Measurements from ENCODE around the gene ATG12. TPM values are rescaled to one million over a fixed set of nuclear protein-coding genes. Genes with fewer than 3 reads are reported as not detected.
A peak's percentile ranks its signal among the peaks of the same experiment; 100 is the strongest.

Gene ATG12
- 29.1 and 39.0 TPM in 2 replicates for polyA plus RNA-seq (2012; rRNA removed)
- polyA plus RNA-seq (2012; cell fraction: cytosol; rRNA removed): 47.3 and 68.6 TPM in 2 replicates
- polyA plus RNA-seq (2012; cell fraction: nucleus; rRNA removed): 16.3 and 35.2 TPM in 2 replicates

DNA sequence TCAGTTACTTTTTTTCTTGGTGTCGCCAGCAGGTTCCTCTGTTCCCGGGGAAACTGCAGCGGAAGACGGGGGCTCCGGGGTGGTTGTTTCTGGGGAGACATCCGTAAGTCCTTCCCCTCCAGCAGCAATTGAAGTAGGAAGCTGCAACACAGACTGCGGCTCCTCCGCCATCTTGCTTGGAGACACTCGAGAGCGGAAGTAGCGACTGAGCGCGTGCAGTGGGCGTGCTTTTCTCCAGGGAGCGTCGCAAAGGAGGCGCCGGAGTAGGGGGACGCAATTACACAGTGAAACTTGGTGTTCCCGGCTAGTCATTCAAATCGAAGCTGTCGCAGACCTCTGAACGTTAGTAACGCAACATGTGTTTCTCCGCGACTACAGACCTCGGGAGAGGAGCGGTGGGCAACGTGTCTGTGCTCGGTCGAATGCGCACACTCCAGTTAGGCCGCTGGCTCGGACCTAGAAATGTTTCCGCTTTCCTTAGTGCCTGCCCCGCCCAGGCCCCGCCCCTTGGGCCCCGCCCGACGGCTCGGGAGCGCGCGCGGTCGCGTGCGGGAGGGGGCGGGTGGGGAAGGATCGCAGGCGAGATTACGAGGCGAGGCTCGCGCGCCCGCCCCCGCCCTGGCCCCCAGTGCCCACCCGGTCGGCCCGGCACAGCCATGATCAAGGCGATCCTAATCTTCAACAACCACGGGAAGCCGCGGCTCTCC is at the start of gene ATG12, which contains the start of gene AP3S1:
TSS of gene ATG12 (minus strand) at position 184 of the 707 bp plus-strand sequence. CDS start at position 171, 13 bp downstream.
TSS of gene AP3S1 (plus strand) at position 554 of the 707 bp plus-strand sequence. CDS start at position 657, 103 bp downstream.
- ChIA-PET POLR2A (no interaction called here), CTCF (interaction anchor here (1.4 to 3.5 kb wide), 6 partner anchors 9 to 226 kb away, joined by 3 to 31 read pairs (median 6); no protein-coding TSS in a partner anchor)
- Histone ChIP-seq H3K79me2 (ENCODE audit: insufficient read depth) (peaks cover 91% of the 10 kb centered on the region), H2AFZ (ENCODE audit: low read depth) (peak within 1 kb of the TSS; percentile 95), H3K9ac (peak within 1 kb of the TSS; percentile 90), H3K36me3 (replicated peaks in 1 of 2; ENCODE audit: control insufficient read depth in 1 of 2, insufficient read depth in 2 of 2, low read length in 1 of 2) (peaks cover 15 to 18% of the 10 kb centered on the region in 2 experiments), H3K27ac (ENCODE audit: low read depth in 2 of 2, low read length in 1 of 2) (peak within 1 kb of the TSS; percentile 95 to 96), H3K9me2 (no peaks in the 10 kb centered on the region), H4K20me1 (ENCODE audit: insufficient read depth) (peaks cover 51% of the 10 kb centered on the region), H3K4me3 (ENCODE audit: low read depth in 2 of 2, low read length in 1 of 2) (peak within 1 kb of the TSS; percentile 87 to 89), H3K9me3 (no peaks in the 10 kb centered on the region), H3F3A (replicated peaks; ENCODE audit: insufficient read depth) (peaks cover 9% of the 10 kb centered on the region), H3K27me3 (ENCODE audit: insufficient read depth) (no peaks in the 10 kb centered on the region), H3K4me1 (ENCODE audit: control insufficient read depth in 1 of 2, insufficient read depth in 2 of 2, low read depth in 1 of 2, low read length in 1 of 2) (peaks cover 9 to 21% of the 10 kb centered on the region in 2 experiments; a peak in 3 of 4 replicates), H3K4me2 (peak within 1 kb of the TSS; percentile 88)
- WGBS (ENCODE audit: low lambda C conversion rate): 8% methylated on average over 41 of the region's 65 CpGs
- peak; percentile 93 for DNase-seq
- TF ChIP-seq GATA2 (CRISPR knock-in tag; IDR thresholded peaks at IDR 0.05): no peak
- no peak for TF ChIP-seq TEAD4 (IDR thresholded peaks at IDR 0.05; ENCODE audit: borderline replicate concordance, insufficient read depth)
- TF ChIP-seq, protein P1, sequence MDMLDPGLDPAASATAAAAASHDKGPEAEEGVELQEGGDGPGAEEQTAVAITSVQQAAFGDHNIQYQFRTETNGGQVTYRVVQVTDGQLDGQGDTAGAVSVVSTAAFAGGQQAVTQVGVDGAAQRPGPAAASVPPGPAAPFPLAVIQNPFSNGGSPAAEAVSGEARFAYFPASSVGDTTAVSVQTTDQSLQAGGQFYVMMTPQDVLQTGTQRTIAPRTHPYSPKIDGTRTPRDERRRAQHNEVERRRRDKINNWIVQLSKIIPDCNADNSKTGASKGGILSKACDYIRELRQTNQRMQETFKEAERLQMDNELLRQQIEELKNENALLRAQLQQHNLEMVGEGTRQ (IDR thresholded peaks at IDR 0.05; ENCODE audit: borderline replicate concordance, low read depth, low read length): no peak
- TF ChIP-seq, protein P2, sequence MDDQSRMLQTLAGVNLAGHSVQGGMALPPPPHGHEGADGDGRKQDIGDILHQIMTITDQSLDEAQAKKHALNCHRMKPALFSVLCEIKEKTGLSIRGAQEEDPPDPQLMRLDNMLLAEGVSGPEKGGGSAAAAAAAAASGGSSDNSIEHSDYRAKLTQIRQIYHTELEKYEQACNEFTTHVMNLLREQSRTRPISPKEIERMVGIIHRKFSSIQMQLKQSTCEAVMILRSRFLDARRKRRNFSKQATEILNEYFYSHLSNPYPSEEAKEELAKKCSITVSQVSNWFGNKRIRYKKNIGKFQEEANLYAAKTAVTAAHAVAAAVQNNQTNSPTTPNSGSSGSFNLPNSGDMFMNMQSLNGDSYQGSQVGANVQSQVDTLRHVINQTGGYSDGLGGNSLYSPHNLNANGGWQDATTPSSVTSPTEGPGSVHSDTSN (IDR thresholded peaks at IDR 0.05): no peak
- TF ChIP-seq JUND (IDR thresholded peaks at IDR 0.05): no peak
- no peak for TF ChIP-seq NFIC (IDR thresholded peaks at IDR 0.05; ENCODE audit: borderline replicate concordance)
- TF ChIP-seq, protein P3, sequence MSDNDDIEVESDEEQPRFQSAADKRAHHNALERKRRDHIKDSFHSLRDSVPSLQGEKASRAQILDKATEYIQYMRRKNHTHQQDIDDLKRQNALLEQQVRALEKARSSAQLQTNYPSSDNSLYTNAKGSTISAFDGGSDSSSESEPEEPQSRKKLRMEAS (IDR thresholded peaks at IDR 0.05; ENCODE audit: low read depth): peak; percentile 94
- peak; percentile 97 for TF ChIP-seq POLR2AphosphoS5 (IDR thresholded peaks at IDR 0.05; ENCODE audit: low read depth, low read length)
- TF ChIP-seq EP300 (IDR thresholded peaks at IDR 0.05; ENCODE audit: borderline replicate concordance in 1 of 2, low read depth in 1 of 2, low read length in 1 of 2): no peak
- TF ChIP-seq, protein P4, sequence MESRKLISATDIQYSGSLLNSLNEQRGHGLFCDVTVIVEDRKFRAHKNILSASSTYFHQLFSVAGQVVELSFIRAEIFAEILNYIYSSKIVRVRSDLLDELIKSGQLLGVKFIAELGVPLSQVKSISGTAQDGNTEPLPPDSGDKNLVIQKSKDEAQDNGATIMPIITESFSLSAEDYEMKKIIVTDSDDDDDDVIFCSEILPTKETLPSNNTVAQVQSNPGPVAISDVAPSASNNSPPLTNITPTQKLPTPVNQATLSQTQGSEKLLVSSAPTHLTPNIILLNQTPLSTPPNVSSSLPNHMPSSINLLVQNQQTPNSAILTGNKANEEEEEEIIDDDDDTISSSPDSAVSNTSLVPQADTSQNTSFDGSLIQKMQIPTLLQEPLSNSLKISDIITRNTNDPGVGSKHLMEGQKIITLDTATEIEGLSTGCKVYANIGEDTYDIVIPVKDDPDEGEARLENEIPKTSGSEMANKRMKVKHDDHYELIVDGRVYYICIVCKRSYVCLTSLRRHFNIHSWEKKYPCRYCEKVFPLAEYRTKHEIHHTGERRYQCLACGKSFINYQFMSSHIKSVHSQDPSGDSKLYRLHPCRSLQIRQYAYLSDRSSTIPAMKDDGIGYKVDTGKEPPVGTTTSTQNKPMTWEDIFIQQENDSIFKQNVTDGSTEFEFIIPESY (IDR thresholded peaks at IDR 0.05; ENCODE audit: borderline replicate concordance, low read depth): no peak
- no peak for TF ChIP-seq MEF2A (IDR thresholded peaks at IDR 0.05; ENCODE audit: borderline replicate concordance, low read depth)
- no peak for TF ChIP-seq SMC3 (IDR thresholded peaks at IDR 0.05; ENCODE audit: low read depth, low read length)
- no peak; the same call in 1 of the 2 replicates for TF ChIP-seq RXRA (IDR thresholded peaks at IDR 0.05; ENCODE audit: borderline replicate concordance, low read depth)
- no peak for TF ChIP-seq FOXJ3 (CRISPR knock-in tag; IDR thresholded peaks at IDR 0.05)
- TF ChIP-seq MXI1 (IDR thresholded peaks at IDR 0.05; ENCODE audit: low read depth, low read length): peak; percentile 57
- peak; percentile 99 for TF ChIP-seq TAF1 (IDR thresholded peaks at IDR 0.05; ENCODE audit: borderline replicate concordance, low read depth, low read length)
- no peak for TF ChIP-seq RAD21 (IDR thresholded peaks at IDR 0.05; ENCODE audit: low read length)
- TF ChIP-seq RFX5 (IDR thresholded peaks at IDR 0.05; ENCODE audit: low read length): no peak; the same call in 1 of the 2 replicates
- TF ChIP-seq FOSL2 (IDR thresholded peaks at IDR 0.05; ENCODE audit: borderline replicate concordance, low read depth): no peak
- peak; percentile 96 for TF ChIP-seq YY1 (IDR thresholded peaks at IDR 0.05; ENCODE audit: low read depth)
- TF ChIP-seq, protein P5, sequence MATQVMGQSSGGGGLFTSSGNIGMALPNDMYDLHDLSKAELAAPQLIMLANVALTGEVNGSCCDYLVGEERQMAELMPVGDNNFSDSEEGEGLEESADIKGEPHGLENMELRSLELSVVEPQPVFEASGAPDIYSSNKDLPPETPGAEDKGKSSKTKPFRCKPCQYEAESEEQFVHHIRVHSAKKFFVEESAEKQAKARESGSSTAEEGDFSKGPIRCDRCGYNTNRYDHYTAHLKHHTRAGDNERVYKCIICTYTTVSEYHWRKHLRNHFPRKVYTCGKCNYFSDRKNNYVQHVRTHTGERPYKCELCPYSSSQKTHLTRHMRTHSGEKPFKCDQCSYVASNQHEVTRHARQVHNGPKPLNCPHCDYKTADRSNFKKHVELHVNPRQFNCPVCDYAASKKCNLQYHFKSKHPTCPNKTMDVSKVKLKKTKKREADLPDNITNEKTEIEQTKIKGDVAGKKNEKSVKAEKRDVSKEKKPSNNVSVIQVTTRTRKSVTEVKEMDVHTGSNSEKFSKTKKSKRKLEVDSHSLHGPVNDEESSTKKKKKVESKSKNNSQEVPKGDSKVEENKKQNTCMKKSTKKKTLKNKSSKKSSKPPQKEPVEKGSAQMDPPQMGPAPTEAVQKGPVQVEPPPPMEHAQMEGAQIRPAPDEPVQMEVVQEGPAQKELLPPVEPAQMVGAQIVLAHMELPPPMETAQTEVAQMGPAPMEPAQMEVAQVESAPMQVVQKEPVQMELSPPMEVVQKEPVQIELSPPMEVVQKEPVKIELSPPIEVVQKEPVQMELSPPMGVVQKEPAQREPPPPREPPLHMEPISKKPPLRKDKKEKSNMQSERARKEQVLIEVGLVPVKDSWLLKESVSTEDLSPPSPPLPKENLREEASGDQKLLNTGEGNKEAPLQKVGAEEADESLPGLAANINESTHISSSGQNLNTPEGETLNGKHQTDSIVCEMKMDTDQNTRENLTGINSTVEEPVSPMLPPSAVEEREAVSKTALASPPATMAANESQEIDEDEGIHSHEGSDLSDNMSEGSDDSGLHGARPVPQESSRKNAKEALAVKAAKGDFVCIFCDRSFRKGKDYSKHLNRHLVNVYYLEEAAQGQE (IDR thresholded peaks at IDR 0.05; ENCODE audit: low read depth, low read length): peak; percentile 71
- TF ChIP-seq FOXM1 (IDR thresholded peaks at IDR 0.05; ENCODE audit: low read depth): no peak
- peak; percentile 71; the same call in 1 of the 2 replicates for TF ChIP-seq SIN3A (IDR thresholded peaks at IDR 0.05; ENCODE audit: borderline replicate concordance, low read depth, low read length)
- no peak for TF ChIP-seq RCOR1 (IDR thresholded peaks at IDR 0.05; ENCODE audit: low read length)
- TF ChIP-seq NRF1 (IDR thresholded peaks at IDR 0.05; ENCODE audit: low read depth, low read length): no peak

Data from SK-N-SH (cell line).